NCI-H146 (cell line): ENCODE results near the gene MDH2.
"Not testable (repeated sequence)": the region's sequence is repeated elsewhere in the genome, so short reads cannot be mapped to it uniquely, and the experiment has no call there.

Experiments used
- DNase-seq: peaks from one replicate; lab custom pipeline; 2025; lab: John Stamatoyannopoulos, UW

Gene MDH2

GRCh38 chr7:76072243-76073148 lies 24.6 kb downstream of the MDH2 start:
- no peak for DNase-seq

GRCh38 chr7:76073335-76073990 lies 25.6 kb downstream of the MDH2 start:
- no peak for DNase-seq

GRCh38 chr7:76074306-76074971 lies 26.5 kb downstream of the MDH2 start:
- no peak for DNase-seq

GRCh38 chr7:76074972-76075370 lies 27.1 kb downstream of the MDH2 start:
- no peak for DNase-seq

- DNase-seq, result no peak
These were observed 29.1 kb downstream of the MDH2 start for GRCh38 chr7:76076995-76077394.

- DNase-seq, result no peak
These were observed 29.5 kb downstream of the MDH2 start for GRCh38 chr7:76077435-76077834.

- DNase-seq, result no peak
These were observed 32.3 kb downstream of the MDH2 start for GRCh38 chr7:76080204-76080603.

- DNase-seq, result not testable (repeated sequence)
These were observed 36.2 kb downstream of the MDH2 start for GRCh38 chr7:76084115-76084514.

- no peak for DNase-seq
These were observed 38.2 kb downstream of the MDH2 start for GRCh38 chr7:76086070-76086469.

- DNase-seq, result not testable (repeated sequence)
These were observed 39.5 kb downstream of the MDH2 start for GRCh38 chr7:76087362-76087791.

- DNase-seq, result no peak
These were observed 42.1 kb downstream of the MDH2 start for GRCh38 chr7:76089865-76090475.

GRCh38 chr7:76091506-76091905 lies 43.6 kb downstream of the MDH2 start:
- no peak for DNase-seq

GRCh38 chr7:76093531-76093930 lies 45.6 kb downstream of the MDH2 start:
- DNase-seq, result not testable (repeated sequence)

GRCh38 chr7:76094326-76094725 lies 46.4 kb downstream of the MDH2 start:
- DNase-seq, result not testable (repeated sequence)

GRCh38 chr7:76095908-76096307 lies 48.0 kb downstream of the MDH2 start:
- DNase-seq, result no peak

GRCh38 chr7:76101693-76102437 lies 54.0 kb downstream of the MDH2 start:
- not testable (repeated sequence) for DNase-seq

GRCh38 chr7:76103788-76104187 lies 55.9 kb downstream of the MDH2 start:
- DNase-seq, result not testable (repeated sequence)

GRCh38 chr7:76106130-76106529 lies 58.2 kb downstream of the MDH2 start:
- DNase-seq, result not testable (repeated sequence)

GRCh38 chr7:76106893-76107292 lies 59.0 kb downstream of the MDH2 start:
- no peak for DNase-seq

GRCh38 chr7:76108540-76109233 lies 60.8 kb downstream of the MDH2 start:
- peak; percentile 62 for DNase-seq
